HepG2 (cell line): Measurements from ENCODE around the gene SGPP1. TPM values are rescaled to one million over a fixed set of nuclear protein-coding genes. Genes with fewer than 3 reads are reported as not detected.
A peak's percentile ranks its signal among the peaks of the same experiment; 100 is the strongest.

Experiments
- AGO1 ChIP-seq: fragments of 200-400 bp; formaldehyde crosslinking; IDR thresholded peaks from 2 replicates; pipeline ENCODE4 v1.6.1; 2017; ENCODE audit warnings: mild to moderate bottlenecking, low read depth, low read length, moderate library complexity; ENCODE audit not compliant: poor library complexity, severe bottlenecking
- DMAP1 ChIP-seq: IDR thresholded peaks from 2 replicates; pipeline ENCODE4 v1.6.1; 2016
- EED ChIP-seq: sonication (generic); formaldehyde crosslinking; IDR thresholded peaks from 2 replicates; pipeline ENCODE4 v1.5.0; 2020; ENCODE audit warnings: mild to moderate bottlenecking, missing genetic modification reagents
- FOXP1 ChIP-seq, 2 experiments: fragments of 450-650 bp in 1 of 2; IDR thresholded peaks; 2 replicates each; pipeline ENCODE4 v1.6.1; 2017 to 2018; ENCODE audit warnings: antibody characterized with exemption in 1 of 2
- JDP2 ChIP-seq: sonication (generic); formaldehyde crosslinking; IDR thresholded peaks from 2 replicates; pipeline ENCODE4 v1.8.1; 2022; ENCODE audit warnings: missing genetic modification reagents, borderline replicate concordance
- KDM5B ChIP-seq: sonication (generic); formaldehyde crosslinking; IDR thresholded peaks from 2 replicates; pipeline ENCODE4 v1.4.0; 2020; ENCODE audit warnings: missing genetic modification reagents, mild to moderate bottlenecking, borderline replicate concordance
- MLLT10 ChIP-seq: sonication (generic); formaldehyde crosslinking; IDR thresholded peaks from 2 replicates; pipeline ENCODE4 v1.4.0; 2020; ENCODE audit warnings: missing genetic modification reagents
- NFKB2 ChIP-seq: sonication (generic); formaldehyde crosslinking; IDR thresholded peaks from 2 replicates; pipeline ENCODE4 v1.4.0; 2020; ENCODE audit warnings: missing genetic modification reagents, borderline replicate concordance
- NR0B2 ChIP-seq: sonication (generic); formaldehyde crosslinking; IDR thresholded peaks from 2 replicates; pipeline ENCODE4 v1.4.0; 2020; ENCODE audit warnings: mild to moderate bottlenecking, missing genetic modification reagents
- RARG ChIP-seq: sonication (generic); formaldehyde crosslinking; IDR thresholded peaks from 2 replicates; pipeline ENCODE4 v1.4.0; 2020; ENCODE audit warnings: low read depth, mild to moderate bottlenecking, missing genetic modification reagents
- RFX3 ChIP-seq: IDR thresholded peaks from 2 replicates; pipeline ENCODE4 v1.6.1; 2016; ENCODE audit warnings: missing biosample characterization, missing genetic modification reagents
- TCF7L2 ChIP-seq: IDR thresholded peaks from 2 replicates; pipeline ENCODE4 v1.6.1; 2011; ENCODE audit warnings: mild to moderate bottlenecking, low read depth, low read length, moderate library complexity
- ZNF296 ChIP-seq: sonication (generic); formaldehyde crosslinking; conservative IDR thresholded peaks from 2 replicates; pipeline ENCODE4 v1.5.0; 2020; ENCODE audit warnings: mild to moderate bottlenecking, missing genetic modification reagents
- ZNF383 ChIP-seq: sonication (generic); formaldehyde crosslinking; IDR thresholded peaks from 2 replicates; pipeline ENCODE4 v1.4.0; 2020; ENCODE audit warnings: missing genetic modification reagents, mild to moderate bottlenecking, borderline replicate concordance
- ZNF556 ChIP-seq: sonication (generic); formaldehyde crosslinking; IDR thresholded peaks from 2 replicates; pipeline ENCODE4 v1.4.0; 2020; ENCODE audit warnings: mild to moderate bottlenecking, missing genetic modification reagents, borderline replicate concordance
- ZNF724P ChIP-seq: sonication (generic); formaldehyde crosslinking; IDR thresholded peaks from 2 replicates; pipeline ENCODE4 v1.8.0; 2022; ENCODE audit warnings: missing genetic modification reagents, borderline replicate concordance
- ZSCAN12 ChIP-seq: sonication (generic); formaldehyde crosslinking; IDR thresholded peaks from 2 replicates; pipeline ENCODE4 v1.9.0; 2021; ENCODE audit warnings: mild to moderate bottlenecking, missing genetic modification reagents
- ZSCAN30 ChIP-seq: sonication (generic); formaldehyde crosslinking; IDR thresholded peaks from 2 replicates; pipeline ENCODE4 v1.5.0; 2020; ENCODE audit warnings: mild to moderate bottlenecking, missing genetic modification reagents
- polyA plus RNA-seq, 8 experiments: library from polyadenylated mRNA; depleted of rRNA in 3 of 8; stranded (reverse) in 7 of 8; unstranded in 1 of 8; fragments of >200 nt; fragmentation: Illumina TruSeq in 4 of 8; extraction: Trizol in 4 of 8; gene quantifications; 2 replicates each; pipeline versions ENCODE4 v1.2.1 to v1.2.3, GENCODE V29; 2011 to 2016; ENCODE audit warnings: low read depth in 4 of 8, missing spikeins in 1 of 8, mixed read lengths in 1 of 8; ENCODE audit not compliant: insufficient read depth in 1 of 8
- total RNA-seq, 5 experiments: library from RNA; depleted of rRNA; stranded (reverse); fragments of >200 nt; fragmentation: Illumina TruSeq; extraction: Trizol; gene quantifications; 2 replicates each; pipeline ENCODE4 v1.2.3, GENCODE V29; 2016; ENCODE audit warnings: low read depth in 1 of 5
- TF ChIP-seq, protein P1 (sequence below), 2 experiments: sonication (generic) in 1 of 2; formaldehyde crosslinking in 1 of 2; IDR thresholded peaks; 2 replicates each; pipeline versions ENCODE4 v1.6.1 to v1.9.0; 2014 to 2022; ENCODE audit warnings: antibody characterized with exemption in 1 of 2, borderline replicate concordance in 1 of 2, inconsistent platforms in 1 of 2, low read depth in 1 of 2, missing genetic modification reagents in 1 of 2
- TF ChIP-seq, protein P2 (sequence below): sonication (generic); formaldehyde crosslinking; IDR thresholded peaks from 2 replicates; pipeline ENCODE4 v1.4.0; 2020; ENCODE audit warnings: missing genetic modification reagents; ENCODE audit errors: not compliant biosample characterization
- TF ChIP-seq, protein P3 (sequence below): sonication (generic); formaldehyde crosslinking; IDR thresholded peaks from 2 replicates; pipeline ENCODE4 v1.5.0; 2020; ENCODE audit warnings: missing genetic modification reagents

Gene SGPP1
- total and polyA plus RNA-seq, 2 of the 13 experiments (the other 11 are each of a cell fraction or from before 2014, with no cell fraction given) = 6.4 to 6.8 TPM

DNA sequence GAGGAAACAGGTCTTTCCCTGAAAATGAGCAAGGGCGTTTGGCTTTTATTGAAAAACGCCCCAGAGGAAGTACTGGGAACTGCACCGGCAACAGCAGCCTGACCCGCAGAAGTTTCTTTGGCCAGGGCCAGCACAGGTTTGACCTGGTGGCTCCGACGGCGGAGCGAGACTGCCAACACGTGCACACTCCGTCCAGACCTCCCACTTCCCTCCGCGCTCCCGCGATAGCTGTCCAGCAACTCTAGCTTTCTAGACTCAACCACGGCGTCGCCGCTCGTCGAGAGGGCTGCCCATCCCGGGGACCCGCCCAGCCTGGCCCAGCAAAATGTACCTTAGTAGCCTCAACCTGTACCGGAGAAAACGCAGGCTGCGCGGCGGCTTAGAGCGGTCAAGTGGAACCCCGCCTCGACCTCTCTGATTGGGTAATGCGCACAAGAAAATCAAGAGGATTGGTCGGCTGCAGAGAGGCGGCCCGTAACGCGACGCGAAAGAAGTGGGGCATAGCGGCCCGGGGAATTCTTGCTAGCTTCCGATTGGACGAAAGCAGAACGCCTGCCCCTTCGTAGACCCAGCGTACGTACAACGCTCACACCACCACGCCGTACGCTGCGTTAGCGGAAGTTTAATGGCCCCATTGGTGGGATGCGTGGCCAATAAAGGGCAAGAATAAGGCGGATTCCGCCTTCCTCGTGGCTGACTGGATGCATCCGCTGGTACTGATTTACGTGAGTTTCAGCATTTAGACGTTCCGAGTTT, 86.2 kb downstream of the SGPP1 start, which contains the start of gene WDR89 (continued):
- TF ChIP-seq TCF7L2 (no peak), RFX3 (no peak), KDM5B (CRISPR knock-in tag) (peak; percentile 98), ZNF556 (CRISPR knock-in tag) (no peak), ZNF383 (CRISPR knock-in tag) (no peak), EED (CRISPR knock-in tag) (peak; percentile 97), ZNF724P (peak; percentile 83; the same call in 1 of the 2 replicates), MLLT10 (CRISPR knock-in tag) (no peak), AGO1 (peak; percentile 87), JDP2 (CRISPR knock-in tag) (peak; percentile 20; the same call in 1 of the 2 replicates), ZSCAN30 (CRISPR knock-in tag) (0 out of 2 replicates have a peak, but pooled peaks have one; percentile 38), RARG (CRISPR knock-in tag) (no peak), ZNF296 (CRISPR knock-in tag) (no peak), NFKB2 (CRISPR knock-in tag) (peak; percentile 98), ZSCAN12 (CRISPR knock-in tag) (peak; percentile 91; the same call in 1 of the 2 replicates), FOXP1 (IDR thresholded peaks at IDR 0.05) (no peak), FOXP1 (CRISPR knock-in tag; IDR thresholded peaks at IDR 0.05) (no peak), NR0B2 (CRISPR knock-in tag) (peak; percentile 94), DMAP1 (CRISPR knock-in tag) (peak; percentile 99)
- TF ChIP-seq, protein P1, sequence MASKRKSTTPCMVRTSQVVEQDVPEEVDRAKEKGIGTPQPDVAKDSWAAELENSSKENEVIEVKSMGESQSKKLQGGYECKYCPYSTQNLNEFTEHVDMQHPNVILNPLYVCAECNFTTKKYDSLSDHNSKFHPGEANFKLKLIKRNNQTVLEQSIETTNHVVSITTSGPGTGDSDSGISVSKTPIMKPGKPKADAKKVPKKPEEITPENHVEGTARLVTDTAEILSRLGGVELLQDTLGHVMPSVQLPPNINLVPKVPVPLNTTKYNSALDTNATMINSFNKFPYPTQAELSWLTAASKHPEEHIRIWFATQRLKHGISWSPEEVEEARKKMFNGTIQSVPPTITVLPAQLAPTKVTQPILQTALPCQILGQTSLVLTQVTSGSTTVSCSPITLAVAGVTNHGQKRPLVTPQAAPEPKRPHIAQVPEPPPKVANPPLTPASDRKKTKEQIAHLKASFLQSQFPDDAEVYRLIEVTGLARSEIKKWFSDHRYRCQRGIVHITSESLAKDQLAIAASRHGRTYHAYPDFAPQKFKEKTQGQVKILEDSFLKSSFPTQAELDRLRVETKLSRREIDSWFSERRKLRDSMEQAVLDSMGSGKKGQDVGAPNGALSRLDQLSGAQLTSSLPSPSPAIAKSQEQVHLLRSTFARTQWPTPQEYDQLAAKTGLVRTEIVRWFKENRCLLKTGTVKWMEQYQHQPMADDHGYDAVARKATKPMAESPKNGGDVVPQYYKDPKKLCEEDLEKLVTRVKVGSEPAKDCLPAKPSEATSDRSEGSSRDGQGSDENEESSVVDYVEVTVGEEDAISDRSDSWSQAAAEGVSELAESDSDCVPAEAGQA (IDR thresholded peaks at IDR 0.05; ENCODE audit: low read depth) = peak; percentile 31; the same call in 1 of the 2 replicates
- TF ChIP-seq, protein P1 (CRISPR knock-in tag; IDR thresholded peaks at IDR 0.05; ENCODE audit: borderline replicate concordance) = peak; percentile 93; the same call in 1 of the 2 replicates
- TF ChIP-seq, protein P2, sequence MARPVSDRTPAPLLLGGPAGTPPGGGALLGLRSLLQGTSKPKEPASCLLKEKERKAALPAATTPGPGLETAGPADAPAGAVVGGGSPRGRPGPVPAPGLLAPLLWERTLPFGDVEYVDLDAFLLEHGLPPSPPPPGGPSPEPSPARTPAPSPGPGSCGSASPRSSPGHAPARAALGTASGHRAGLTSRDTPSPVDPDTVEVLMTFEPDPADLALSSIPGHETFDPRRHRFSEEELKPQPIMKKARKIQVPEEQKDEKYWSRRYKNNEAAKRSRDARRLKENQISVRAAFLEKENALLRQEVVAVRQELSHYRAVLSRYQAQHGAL (CRISPR knock-in tag) = peak; percentile 94
- TF ChIP-seq, protein P3, sequence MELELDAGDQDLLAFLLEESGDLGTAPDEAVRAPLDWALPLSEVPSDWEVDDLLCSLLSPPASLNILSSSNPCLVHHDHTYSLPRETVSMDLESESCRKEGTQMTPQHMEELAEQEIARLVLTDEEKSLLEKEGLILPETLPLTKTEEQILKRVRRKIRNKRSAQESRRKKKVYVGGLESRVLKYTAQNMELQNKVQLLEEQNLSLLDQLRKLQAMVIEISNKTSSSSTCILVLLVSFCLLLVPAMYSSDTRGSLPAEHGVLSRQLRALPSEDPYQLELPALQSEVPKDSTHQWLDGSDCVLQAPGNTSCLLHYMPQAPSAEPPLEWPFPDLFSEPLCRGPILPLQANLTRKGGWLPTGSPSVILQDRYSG = peak; percentile 70; the same call in 1 of the 2 replicates
